ENCODE measurements around the gene USP8.

USP8 gene

GRCh38 chr15:50531163-50531562 lies 107.0 kb downstream of the USP8 start:
- no peak overlapping the region for H3K4me3 ChIP-seq (ENCODE audit: low read length)
- TF ChIP-seq CTCF (IDR thresholded peaks at IDR 0.05; ENCODE audit: insufficient read depth, low read depth, low read length, missing control alignments): no peak
- no peak for DNase-seq (ENCODE audit: low read depth)

- no peak for DNase-seq (ENCODE audit: low read depth)
- no peak overlapping the region for H3K4me3 ChIP-seq (ENCODE audit: low read length)
- no peak for TF ChIP-seq CTCF (IDR thresholded peaks at IDR 0.05; ENCODE audit: insufficient read depth, low read depth, low read length, missing control alignments)
Measured at GRCh38 chr15:50531766-50532165, 107.6 kb downstream of the USP8 start.

GRCh38 chr15:50542887-50543210 lies 118.6 kb downstream of the USP8 start:
- no peak for TF ChIP-seq CTCF (IDR thresholded peaks at IDR 0.05; ENCODE audit: insufficient read depth, low read depth, low read length, missing control alignments)
- DNase-seq (ENCODE audit: low read depth): peak; percentile 58
- no peak overlapping the region for H3K4me3 ChIP-seq (ENCODE audit: low read length)

- H3K4me3 ChIP-seq (ENCODE audit: low read length): no peak overlapping the region
- no peak for TF ChIP-seq CTCF (IDR thresholded peaks at IDR 0.05; ENCODE audit: insufficient read depth, low read depth, low read length, missing control alignments)
- no peak for DNase-seq (ENCODE audit: low read depth)
Measured at GRCh38 chr15:50543556-50543955, 119.4 kb downstream of the USP8 start.

GRCh38 chr15:50544368-50544767 lies 120.2 kb downstream of the USP8 start:
- TF ChIP-seq CTCF (IDR thresholded peaks at IDR 0.05; ENCODE audit: insufficient read depth, low read depth, low read length, missing control alignments): no peak
- DNase-seq (ENCODE audit: low read depth): no peak
- H3K4me3 ChIP-seq (ENCODE audit: low read length): no peak overlapping the region

- DNase-seq (ENCODE audit: low read depth): no peak
- no peak for TF ChIP-seq CTCF (IDR thresholded peaks at IDR 0.05; ENCODE audit: insufficient read depth, low read depth, low read length, missing control alignments)
- no peak within 1 kb of the TSS for H3K4me3 ChIP-seq (ENCODE audit: low read length)
Measured at GRCh38 chr15:50546566-50546965, 122.4 kb downstream of the USP8 start, which contains the start of gene USP50. TSS of gene USP50 (minus strand) at chr15:50546666. CDS start at chr15:50546525, 141 bp downstream.

GRCh38 chr15:50549326-50549725 lies 125.1 kb downstream of the USP8 start:
- DNase-seq (ENCODE audit: low read depth): no peak
- no peak for TF ChIP-seq CTCF (IDR thresholded peaks at IDR 0.05; ENCODE audit: insufficient read depth, low read depth, low read length, missing control alignments)
- no peak overlapping the region for H3K4me3 ChIP-seq (ENCODE audit: low read length)
